DND-41 (cell line): ENCODE results near the gene MSH5.

ENCODE experiments used
- ATAC-seq: fragments of 200-7000 bp; cut with Tn5 transposase; 3 replicates; pipeline ENCODE4 v1.9.1; 2021; ENCODE audit warnings: low read depth; ENCODE audit not compliant: insufficient read depth
- DNase-seq: peaks from one replicate; pipeline ENCODE4 v3.0.0-alpha.2; 2020
- H2AFZ ChIP-seq: 2 replicates; pipeline ENCODE4 v1.6.0; 2012; ENCODE audit warnings: low read depth, low read length
- H3K27ac ChIP-seq: 2 replicates; pipeline ENCODE4 v1.5.1; 2012; ENCODE audit warnings: low read length, inconsistent platforms
- H3K27me3 ChIP-seq: fragments of 200-600 bp; sonication (generic); 2 replicates; pipeline ENCODE4 v1.6.0; 2012; ENCODE audit warnings: low read length, mild to moderate bottlenecking, inconsistent platforms; ENCODE audit not compliant: insufficient read depth, poor library complexity
- H3K36me3 ChIP-seq: 2 replicates; pipeline ENCODE4 v1.5.1; 2012; ENCODE audit warnings: low read length, inconsistent platforms; ENCODE audit not compliant: insufficient read depth
- H3K4me1 ChIP-seq: 2 replicates; pipeline ENCODE4 v1.5.1; 2012; ENCODE audit warnings: mild to moderate bottlenecking, low read length; ENCODE audit not compliant: insufficient read depth
- H3K4me2 ChIP-seq: 2 replicates; pipeline ENCODE4 v1.6.0; 2012; ENCODE audit warnings: mild to moderate bottlenecking, moderate library complexity, low read length, inconsistent platforms; ENCODE audit not compliant: insufficient read depth
- H3K4me3 ChIP-seq, 2 experiments: fragments of 200-600 bp in 1 of 2; shearing (Covaris generic) in 1 of 2; 2 replicates each; pipeline ENCODE4 v1.5.1; 2012 to 2016; ENCODE audit warnings: inconsistent platforms in 2 of 2, low read length in 2 of 2, mild to moderate bottlenecking in 2 of 2, low read depth in 1 of 2, moderate library complexity in 1 of 2
- H3K79me2 ChIP-seq: 2 replicates; pipeline ENCODE4 v1.6.0; 2012; ENCODE audit warnings: low read length, inconsistent platforms; ENCODE audit not compliant: insufficient read depth
- H3K9ac ChIP-seq: 2 replicates; pipeline ENCODE4 v1.6.0; 2012; ENCODE audit warnings: low read depth, mild to moderate bottlenecking, inconsistent platforms, low read length, moderate library complexity
- H3K9me3 ChIP-seq: 2 replicates; pipeline ENCODE4 v1.5.1; 2012; ENCODE audit warnings: low read length, moderate library complexity, mild to moderate bottlenecking, inconsistent platforms; ENCODE audit not compliant: insufficient read depth, severe bottlenecking
- H4K20me1 ChIP-seq: 2 replicates; pipeline ENCODE4 v1.6.0; 2012; ENCODE audit warnings: low read length; ENCODE audit not compliant: insufficient read depth
- EZH2 ChIP-seq: IDR thresholded peaks from 3 replicates; pipeline ENCODE4 v1.6.1; 2012; ENCODE audit warnings: borderline replicate concordance, low read depth, mild to moderate bottlenecking, moderate library complexity, low read length, inconsistent platforms; ENCODE audit not compliant: severe bottlenecking
- TF ChIP-seq, protein P1 (sequence below): IDR thresholded peaks from 2 replicates; pipeline ENCODE4 v1.5.1; 2012; ENCODE audit warnings: borderline replicate concordance, low read length, moderate library complexity, mild to moderate bottlenecking; ENCODE audit not compliant: poor library complexity, severe bottlenecking; ENCODE audit errors: extremely low read depth

The MSH5 gene

DNA sequence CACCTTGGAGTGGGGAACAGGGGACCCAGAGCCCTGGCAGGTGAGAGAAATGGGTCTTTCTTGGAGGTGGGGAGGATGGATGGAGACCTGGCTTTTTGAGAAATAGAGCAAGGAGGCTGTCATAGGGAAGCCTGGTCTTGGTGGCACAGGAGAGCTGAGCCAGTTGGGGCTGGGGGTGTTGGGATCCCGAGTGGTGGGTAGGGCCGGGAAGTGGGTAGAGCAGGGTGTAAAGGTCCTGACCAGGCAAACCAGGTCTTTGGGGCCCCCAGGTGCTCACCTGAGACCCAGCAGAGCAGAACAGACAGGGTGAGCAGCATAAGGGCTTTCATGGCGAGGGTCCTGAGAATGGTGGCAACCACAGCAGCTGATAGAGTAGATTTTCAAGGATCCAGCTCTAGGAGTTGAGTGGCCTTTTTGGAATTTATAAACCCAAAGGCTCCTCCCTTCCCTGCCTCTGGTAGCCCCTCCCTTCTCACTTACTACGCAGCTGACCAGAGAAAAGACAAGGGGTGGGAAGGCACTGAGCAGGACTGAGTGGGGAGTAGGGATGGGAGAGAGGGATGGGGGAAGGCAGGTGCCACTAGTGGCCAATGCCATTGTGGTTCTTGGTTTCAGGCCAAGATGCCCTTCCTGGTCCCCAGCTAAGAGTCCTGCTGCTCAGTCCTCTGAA is 18.3 kb upstream of the MSH5 start, which contains the start of gene LY6G6C:
Gene LY6G6C, minus strand, starts transcription at position 396 of the 670 bp plus-strand sequence. Its CDS starts 67 bp downstream, at position 329.
- no peak within 1 kb of the TSS for H3K4me2 ChIP-seq
- DNase-seq = no peak
- no peaks in the 10 kb centered on the region for H3K9me3 ChIP-seq
- no peaks in the 10 kb centered on the region for H3K36me3 ChIP-seq
- no peaks in the 10 kb centered on the region for H3K79me2 ChIP-seq
- no peaks in the 10 kb centered on the region for H3K27me3 ChIP-seq
- H3K4me1 ChIP-seq = peaks cover 4% of the 10 kb centered on the region
- H3K4me3 ChIP-seq = no peak within 1 kb of the TSS
- H4K20me1 ChIP-seq = no peaks in the 10 kb centered on the region
- no peak within 1 kb of the TSS for H3K27ac ChIP-seq
- no peak within 1 kb of the TSS for H3K9ac ChIP-seq
- no peak within 1 kb of the TSS for H2AFZ ChIP-seq
- no peak for ATAC-seq
- TF ChIP-seq EZH2 = no peak
- TF ChIP-seq, protein P1, sequence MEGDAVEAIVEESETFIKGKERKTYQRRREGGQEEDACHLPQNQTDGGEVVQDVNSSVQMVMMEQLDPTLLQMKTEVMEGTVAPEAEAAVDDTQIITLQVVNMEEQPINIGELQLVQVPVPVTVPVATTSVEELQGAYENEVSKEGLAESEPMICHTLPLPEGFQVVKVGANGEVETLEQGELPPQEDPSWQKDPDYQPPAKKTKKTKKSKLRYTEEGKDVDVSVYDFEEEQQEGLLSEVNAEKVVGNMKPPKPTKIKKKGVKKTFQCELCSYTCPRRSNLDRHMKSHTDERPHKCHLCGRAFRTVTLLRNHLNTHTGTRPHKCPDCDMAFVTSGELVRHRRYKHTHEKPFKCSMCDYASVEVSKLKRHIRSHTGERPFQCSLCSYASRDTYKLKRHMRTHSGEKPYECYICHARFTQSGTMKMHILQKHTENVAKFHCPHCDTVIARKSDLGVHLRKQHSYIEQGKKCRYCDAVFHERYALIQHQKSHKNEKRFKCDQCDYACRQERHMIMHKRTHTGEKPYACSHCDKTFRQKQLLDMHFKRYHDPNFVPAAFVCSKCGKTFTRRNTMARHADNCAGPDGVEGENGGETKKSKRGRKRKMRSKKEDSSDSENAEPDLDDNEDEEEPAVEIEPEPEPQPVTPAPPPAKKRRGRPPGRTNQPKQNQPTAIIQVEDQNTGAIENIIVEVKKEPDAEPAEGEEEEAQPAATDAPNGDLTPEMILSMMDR = no peak

DNA sequence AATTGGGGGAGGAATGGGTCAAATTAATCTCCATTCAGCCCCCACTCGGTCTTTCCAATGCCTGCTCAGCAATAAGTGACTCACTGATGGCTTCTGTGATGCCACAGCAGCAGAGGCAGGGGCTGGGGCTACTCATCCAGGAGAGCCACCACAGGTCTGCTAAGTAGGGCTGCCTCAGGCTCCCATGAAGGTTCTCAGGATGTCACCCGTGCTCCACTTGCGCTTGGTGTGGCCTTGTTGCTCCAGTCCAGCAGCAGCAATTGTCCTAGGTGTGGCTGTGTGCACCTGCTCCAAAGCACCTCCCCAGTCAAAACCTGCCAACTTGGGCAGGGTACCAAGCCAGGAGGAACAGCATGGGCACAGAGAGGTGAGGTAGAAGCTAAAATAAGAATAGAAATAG is 17.6 kb upstream of the MSH5 start:
- no peak for ATAC-seq
- peaks cover 4% of the 10 kb centered on the region for H3K4me1 ChIP-seq
- no peaks in the 10 kb centered on the region for H3K27me3 ChIP-seq

DNA sequence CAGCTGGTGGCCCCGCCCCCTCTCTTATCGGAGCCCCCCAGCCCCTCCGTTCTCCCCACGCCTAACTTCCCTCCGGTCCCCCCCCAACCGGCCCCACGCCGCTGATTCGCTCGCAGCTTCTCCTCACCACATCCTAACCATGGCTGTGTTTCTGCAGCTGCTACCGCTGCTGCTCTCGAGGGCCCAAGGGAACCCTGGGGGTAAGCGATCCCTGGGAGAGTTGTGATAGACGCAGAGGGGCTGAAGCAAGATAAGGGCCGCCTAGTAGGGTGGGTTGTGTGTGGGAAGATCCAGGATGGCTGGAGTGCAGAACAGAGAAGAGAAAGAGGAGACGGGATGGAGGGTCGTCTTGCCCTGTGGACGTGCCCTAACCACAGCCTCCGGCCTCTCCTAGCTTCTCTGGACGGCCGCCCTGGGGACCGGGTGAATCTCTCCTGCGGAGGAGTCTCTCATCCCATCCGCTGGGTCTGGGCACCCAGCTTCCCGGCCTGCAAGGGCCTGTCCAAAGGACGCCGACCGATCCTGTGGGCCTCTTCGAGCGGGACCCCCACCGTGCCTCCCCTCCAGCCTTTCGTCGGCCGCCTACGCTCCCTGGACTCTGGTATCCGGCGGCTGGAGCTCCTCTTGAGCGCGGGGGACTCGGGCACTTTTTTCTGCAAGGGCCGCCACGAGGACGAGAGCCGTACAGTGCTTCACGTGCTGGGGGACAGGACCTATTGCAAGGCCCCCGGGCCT is 16.4 kb upstream of the MSH5 start, which contains the start of gene MPIG6B:
Gene MPIG6B, plus strand, starts transcription at position 129 of the 735 bp plus-strand sequence. Its CDS starts 11 bp downstream, at position 140.
- Histone ChIP-seq H3K4me3 (no peak within 1 kb of the TSS), H3K4me1 (peaks cover 4% of the 10 kb centered on the region), H3K36me3 (peaks cover 13% of the 10 kb centered on the region), H4K20me1 (no peaks in the 10 kb centered on the region), H3K4me2 (no peak within 1 kb of the TSS), H3K9me3 (no peaks in the 10 kb centered on the region), H3K79me2 (no peaks in the 10 kb centered on the region), H3K27ac (no peak within 1 kb of the TSS), H3K9ac (no peak within 1 kb of the TSS), H3K27me3 (no peaks in the 10 kb centered on the region), H2AFZ (no peak within 1 kb of the TSS)
- ATAC-seq (peak; percentile 87), DNase-seq (peak; percentile 58)
- TF ChIP-seq, protein P1 = no peak
- no peak for TF ChIP-seq EZH2

More for the DNA sequence above, 17.6 kb upstream of the MSH5 start:
- Histone ChIP-seq H3K4me3 (no peak overlapping the region), H2AFZ (no peak overlapping the region), H3K36me3 (peaks cover 7% of the 10 kb centered on the region), H3K4me2 (no peak overlapping the region), H3K27ac (no peak overlapping the region), H4K20me1 (no peaks in the 10 kb centered on the region), H3K9ac (no peak overlapping the region), H3K9me3 (no peaks in the 10 kb centered on the region), H3K79me2 (no peaks in the 10 kb centered on the region)
- TF ChIP-seq EZH2 = no peak
- TF ChIP-seq, protein P1 = no peak
- DNase-seq = no peak
